CD4-positive, alpha-beta T cell treated with Interleukin-17A for 1 hour (primary cell): ENCODE results near the gene BNIP3.
"Not testable (repeated sequence)": the region's sequence is repeated elsewhere in the genome, so short reads cannot be mapped to it uniquely, and the experiment has no call there.

Source experiments
- DNase-seq: peaks from one replicate; pipeline ENCODE4 v3.0.0-alpha.2; 2020

BNIP3 gene

GRCh38 chr10:131977323-131978096, 4.2 kb downstream of the BNIP3 start:
- DNase-seq, result no peak

- DNase-seq, result no peak
These were observed 5.9 kb downstream of the BNIP3 start for GRCh38 chr10:131975796-131976195.

GRCh38 chr10:131975003-131975402, 6.7 kb downstream of the BNIP3 start:
- no peak for DNase-seq

- DNase-seq, result no peak
These were observed 7.5 kb downstream of the BNIP3 start for GRCh38 chr10:131974034-131974817.

GRCh38 chr10:131973160-131973951, 8.4 kb downstream of the BNIP3 start:
- DNase-seq, result peak; percentile 13

GRCh38 chr10:131972474-131973071, 9.2 kb downstream of the BNIP3 start:
- DNase-seq, result peak; percentile 60

- DNase-seq, result no peak
These were observed 10.1 kb downstream of the BNIP3 start for GRCh38 chr10:131971591-131971990.

- DNase-seq, result no peak
These were observed 10.8 kb downstream of the BNIP3 start for GRCh38 chr10:131970946-131971345.

GRCh38 chr10:131968949-131969348, 12.8 kb downstream of the BNIP3 start:
- no peak for DNase-seq

GRCh38 chr10:131964298-131964697, 17.4 kb downstream of the BNIP3 start:
- no peak for DNase-seq

GRCh38 chr10:131963811-131964210, 17.9 kb downstream of the BNIP3 start:
- DNase-seq, result no peak

- no peak for DNase-seq
These were observed 18.4 kb downstream of the BNIP3 start for GRCh38 chr10:131963350-131963749.

GRCh38 chr10:131961777-131962662, 19.7 kb downstream of the BNIP3 start:
- DNase-seq, result no peak

- DNase-seq, result no peak
These were observed 20.5 kb downstream of the BNIP3 start for GRCh38 chr10:131961047-131961776.

- no peak for DNase-seq
These were observed 21.1 kb downstream of the BNIP3 start for GRCh38 chr10:131960631-131961046.

GRCh38 chr10:131959841-131960240, 21.9 kb downstream of the BNIP3 start:
- no peak for DNase-seq

GRCh38 chr10:131955591-131956340, 26.0 kb downstream of the BNIP3 start:
- DNase-seq, result no peak

- no peak for DNase-seq
These were observed 27.3 kb downstream of the BNIP3 start for GRCh38 chr10:131954356-131954965.

- not testable (repeated sequence) for DNase-seq
These were observed 31.8 kb downstream of the BNIP3 start for GRCh38 chr10:131949908-131950307.
